K562 (cell line): ENCODE results near the gene BRPF1. TPM values are rescaled to one million over a fixed set of nuclear protein-coding genes. Genes with fewer than 3 reads are reported as not detected.

ENCODE experiments used
- ELF4 ChIP-seq: fragments of 450-650 bp; formaldehyde crosslinking; IDR thresholded peaks from 2 replicates; pipeline ENCODE4 v1.4.0; 2022; ENCODE audit warnings: missing genetic modification characterization
- MBD2 ChIP-seq: sonication (generic); IDR thresholded peaks from 2 replicates; pipeline ENCODE4 v1.6.1; 2016; ENCODE audit warnings: low read depth, borderline replicate concordance
- PHTF2 ChIP-seq: fragments of 250-450 bp; sonication (Bioruptor Pico); IDR thresholded peaks from 2 replicates; pipeline ENCODE4 v1.5.0; 2021; ENCODE audit warnings: mild to moderate bottlenecking
- ZBTB33 ChIP-seq: sonication (generic); formaldehyde crosslinking; IDR thresholded peaks from 2 replicates; pipeline ENCODE4 v1.8.1; 2023; ENCODE audit warnings: mild to moderate bottlenecking, missing genetic modification reagents
- ZNF407 ChIP-seq: fragments of 450-650 bp; IDR thresholded peaks from 2 replicates; pipeline ENCODE4 v1.6.1; 2016; ENCODE audit warnings: low read depth
- ZNF830 ChIP-seq: fragments of 250-450 bp; sonication (Bioruptor Pico); IDR thresholded peaks from 2 replicates; pipeline ENCODE4 v1.5.0; 2021; ENCODE audit warnings: mild to moderate bottlenecking
- polyA plus RNA-seq, 8 experiments: library from polyadenylated mRNA; depleted of rRNA in 4 of 8; stranded (reverse) in 5 of 8; unstranded in 3 of 8; fragments of >200 nt; fragmentation: Nextera tagmentation in 2 of 8; fragmentation: Illumina TruSeq in 1 of 8; extraction: Ambion mirVana in 2 of 8; extraction: Trizol in 1 of 8; gene quantifications; 2 replicates each; pipeline versions ENCODE4 v1.2.1 to v1.2.3, GENCODE V29; 2011 to 2014; ENCODE audit warnings: inconsistent platforms in 1 of 8, missing spikeins in 1 of 8
- total RNA-seq, 7 experiments: library from RNA; depleted of rRNA in 6 of 7; stranded (reverse); fragments of >200 nt in 6 of 7; fragmentation: Illumina TruSeq in 2 of 7; extraction: Trizol in 2 of 7; gene quantifications; 2 replicates each; pipeline versions ENCODE4 v1.2.1 to v1.2.3, GENCODE V29; 2011 to 2021; ENCODE audit warnings: low replicate concordance in 1 of 7
- TF ChIP-seq, protein P1 (sequence below), 2 experiments: fragments of 200-800 bp in 1 of 2; sonication (Bioruptor generic) in 1 of 2; sonication (generic) in 1 of 2; formaldehyde crosslinking in 1 of 2; IDR thresholded peaks in 1 of 2; conservative IDR thresholded peaks in 1 of 2; 2 replicates each; pipeline versions ENCODE4 v1.5.0 to v1.6.1; 2016 to 2020; ENCODE audit warnings: missing compliant biosample characterization in 1 of 2, missing genetic modification characterization in 1 of 2, missing genetic modification reagents in 1 of 2
- TF ChIP-seq, protein P2 (sequence below), 2 experiments: fragments of 450-650 bp in 1 of 2; sonication (generic) in 1 of 2; formaldehyde crosslinking; conservative IDR thresholded peaks; 2 replicates each; pipeline versions ENCODE4 v1.4.0 to v1.8.1; 2020 to 2022; ENCODE audit warnings: mild to moderate bottlenecking in 1 of 2, missing genetic modification reagents in 1 of 2
- TF ChIP-seq, protein P3 (sequence below): fragments of 250-450 bp; sonication (Bioruptor Pico); IDR thresholded peaks from 2 replicates; pipeline ENCODE4 v1.8.0; 2022; ENCODE audit warnings: inconsistent platforms

The BRPF1 gene
- total and polyA plus RNA-seq, 9 of the 15 experiments (the other 6 are each of a cell fraction or from before 2014, with no cell fraction given): 1.1 to 40.2 (median 23.5) TPM

- TF ChIP-seq, protein P1, sequence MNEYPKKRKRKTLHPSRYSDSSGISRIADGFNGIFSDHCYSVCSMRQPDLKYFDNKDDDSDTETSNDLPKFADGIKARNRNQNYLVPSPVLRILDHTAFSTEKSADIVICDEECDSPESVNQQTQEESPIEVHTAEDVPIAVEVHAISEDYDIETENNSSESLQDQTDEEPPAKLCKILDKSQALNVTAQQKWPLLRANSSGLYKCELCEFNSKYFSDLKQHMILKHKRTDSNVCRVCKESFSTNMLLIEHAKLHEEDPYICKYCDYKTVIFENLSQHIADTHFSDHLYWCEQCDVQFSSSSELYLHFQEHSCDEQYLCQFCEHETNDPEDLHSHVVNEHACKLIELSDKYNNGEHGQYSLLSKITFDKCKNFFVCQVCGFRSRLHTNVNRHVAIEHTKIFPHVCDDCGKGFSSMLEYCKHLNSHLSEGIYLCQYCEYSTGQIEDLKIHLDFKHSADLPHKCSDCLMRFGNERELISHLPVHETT (CRISPR knock-in tag; conservative IDR thresholded peaks at IDR 0.05 in 1 of 2, IDR thresholded peaks at IDR 0.05 in 1 of 2): no peak
- TF ChIP-seq ZNF830 (CRISPR knock-in tag) (0 out of 2 replicates have a peak, but pooled peaks have one; percentile 63), ZBTB33 (peak; percentile 62; the same call in 1 of the 2 replicates), MBD2 (no peak), ZNF407 (no peak), ELF4 (CRISPR knock-in tag) (0 out of 2 replicates have a peak, but pooled peaks have one; percentile 22), PHTF2 (no peak)
- TF ChIP-seq, protein P2, sequence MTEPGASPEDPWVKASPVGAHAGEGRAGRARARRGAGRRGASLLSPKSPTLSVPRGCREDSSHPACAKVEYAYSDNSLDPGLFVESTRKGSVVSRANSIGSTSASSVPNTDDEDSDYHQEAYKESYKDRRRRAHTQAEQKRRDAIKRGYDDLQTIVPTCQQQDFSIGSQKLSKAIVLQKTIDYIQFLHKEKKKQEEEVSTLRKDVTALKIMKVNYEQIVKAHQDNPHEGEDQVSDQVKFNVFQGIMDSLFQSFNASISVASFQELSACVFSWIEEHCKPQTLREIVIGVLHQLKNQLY (CRISPR knock-in tag; conservative IDR thresholded peaks at IDR 0.05): no peak
- TF ChIP-seq, protein P3, sequence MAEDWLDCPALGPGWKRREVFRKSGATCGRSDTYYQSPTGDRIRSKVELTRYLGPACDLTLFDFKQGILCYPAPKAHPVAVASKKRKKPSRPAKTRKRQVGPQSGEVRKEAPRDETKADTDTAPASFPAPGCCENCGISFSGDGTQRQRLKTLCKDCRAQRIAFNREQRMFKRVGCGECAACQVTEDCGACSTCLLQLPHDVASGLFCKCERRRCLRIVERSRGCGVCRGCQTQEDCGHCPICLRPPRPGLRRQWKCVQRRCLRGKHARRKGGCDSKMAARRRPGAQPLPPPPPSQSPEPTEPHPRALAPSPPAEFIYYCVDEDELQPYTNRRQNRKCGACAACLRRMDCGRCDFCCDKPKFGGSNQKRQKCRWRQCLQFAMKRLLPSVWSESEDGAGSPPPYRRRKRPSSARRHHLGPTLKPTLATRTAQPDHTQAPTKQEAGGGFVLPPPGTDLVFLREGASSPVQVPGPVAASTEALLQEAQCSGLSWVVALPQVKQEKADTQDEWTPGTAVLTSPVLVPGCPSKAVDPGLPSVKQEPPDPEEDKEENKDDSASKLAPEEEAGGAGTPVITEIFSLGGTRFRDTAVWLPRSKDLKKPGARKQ (CRISPR knock-in tag): no peak; the same call in 1 of the 2 replicates
Measured at GRCh38 chr3:9749296-9749644, 17.7 kb downstream of the BRPF1 start (continued).
